D721Med (cell line): ENCODE data around the gene PDE6H.

ENCODE experiments used
- DNase-seq: peaks from one replicate; pipeline ENCODE4 v3.0.0; 2011; ENCODE audit warnings: low spot score; ENCODE audit not compliant: insufficient read length
- FAIRE-seq: peaks from 2 replicates; lab custom pipeline; 2011; peaks lifted over from hg19 to GRCh38; lab: Jason Lieb, UNC
- CTCF ChIP-seq: IDR thresholded peaks from 2 replicates; pipeline ENCODE4 v1.5.1; 2012; ENCODE audit warnings: mild to moderate bottlenecking, control low read depth; ENCODE audit not compliant: insufficient read depth; ENCODE audit errors: missing control alignments

PDE6H gene

GRCh38 chr12:14957551-14958168 lies 15.2 kb upstream of the PDE6H start:
- DNase-seq (no peak), FAIRE-seq (no peak)
- TF ChIP-seq CTCF = no peak

GRCh38 chr12:14958361-14959125 lies 14.3 kb upstream of the PDE6H start:
- no peak for DNase-seq
- no peak for FAIRE-seq
- TF ChIP-seq CTCF = no peak

GRCh38 chr12:14959126-14959440 lies 13.8 kb upstream of the PDE6H start:
- DNase-seq (no peak), FAIRE-seq (no peak)
- no peak for TF ChIP-seq CTCF

GRCh38 chr12:14959463-14959862 lies 13.4 kb upstream of the PDE6H start:
- TF ChIP-seq CTCF = no peak
- FAIRE-seq (no peak), DNase-seq (no peak)

GRCh38 chr12:14959916-14960496 lies 12.8 kb upstream of the PDE6H start:
- FAIRE-seq (no peak), DNase-seq (no peak)
- TF ChIP-seq CTCF = no peak

GRCh38 chr12:14960548-14961465 lies 12.0 kb upstream of the PDE6H start:
- DNase-seq (no peak), FAIRE-seq (no peak)
- no peak for TF ChIP-seq CTCF
